HEK293 (cell line): ENCODE results near the gene EGFL8.

Source experiments
- CTCF ChIP-seq: fragments of 450-650 bp; formaldehyde crosslinking; IDR thresholded peaks from 2 replicates; pipeline ENCODE4 v1.5.1; 2016; ENCODE audit warnings: missing biosample characterization, missing genetic modification characterization
- KLF9 ChIP-seq: fragments of 450-650 bp; formaldehyde crosslinking; IDR thresholded peaks from 2 replicates; pipeline ENCODE4 v1.5.1; 2016; ENCODE audit warnings: missing biosample characterization, missing genetic modification characterization, low read depth
- REST ChIP-seq: fragments of 450-650 bp; formaldehyde crosslinking; IDR thresholded peaks from 2 replicates; pipeline ENCODE4 v1.5.1; 2016; ENCODE audit warnings: missing biosample characterization, missing genetic modification characterization
- SP2 ChIP-seq: fragments of 450-650 bp; formaldehyde crosslinking; IDR thresholded peaks from 2 replicates; pipeline ENCODE4 v1.5.1; 2016; ENCODE audit warnings: missing biosample characterization, missing genetic modification characterization
- WT1 ChIP-seq: fragments of 450-650 bp; formaldehyde crosslinking; IDR thresholded peaks from 2 replicates; pipeline ENCODE4 v1.5.1; 2016; ENCODE audit warnings: missing biosample characterization, missing genetic modification characterization
- ZBTB8A ChIP-seq: fragments of 450-650 bp; formaldehyde crosslinking; IDR thresholded peaks from 2 replicates; pipeline ENCODE4 v1.5.1; 2016; ENCODE audit warnings: missing biosample characterization, missing genetic modification characterization
- ZNF138 ChIP-seq: fragments of 450-650 bp; formaldehyde crosslinking; IDR thresholded peaks from 2 replicates; pipeline ENCODE4 v1.5.1; 2016; ENCODE audit warnings: missing biosample characterization, missing genetic modification characterization, borderline replicate concordance
- ZNF157 ChIP-seq: fragments of 450-650 bp; formaldehyde crosslinking; IDR thresholded peaks from 2 replicates; pipeline ENCODE4 v1.5.1; 2016; ENCODE audit warnings: missing biosample characterization, missing genetic modification characterization
- ZNF530 ChIP-seq: fragments of 450-650 bp; formaldehyde crosslinking; IDR thresholded peaks from 2 replicates; pipeline ENCODE4 v1.5.1; 2016; ENCODE audit warnings: low read depth, missing biosample characterization, missing genetic modification characterization
- ZNF560 ChIP-seq: fragments of 450-650 bp; formaldehyde crosslinking; IDR thresholded peaks from 2 replicates; pipeline ENCODE4 v1.5.1; 2017; ENCODE audit warnings: missing biosample characterization, missing genetic modification characterization, borderline replicate concordance
- ZNF776 ChIP-seq: fragments of 450-650 bp; formaldehyde crosslinking; IDR thresholded peaks from 2 replicates; pipeline ENCODE4 v1.5.0; 2017; ENCODE audit warnings: missing biosample characterization, missing genetic modification characterization, borderline replicate concordance
- ZNF791 ChIP-seq: fragments of 450-650 bp; formaldehyde crosslinking; IDR thresholded peaks from 2 replicates; pipeline ENCODE4 v1.5.1; 2016; ENCODE audit warnings: missing biosample characterization, missing genetic modification characterization
- ZSCAN23 ChIP-seq: fragments of 450-650 bp; formaldehyde crosslinking; IDR thresholded peaks from 2 replicates; pipeline ENCODE4 v1.5.1; 2016; ENCODE audit warnings: missing biosample characterization, missing genetic modification characterization

- TF ChIP-seq ZNF560 (tag by site-specific recombination) (no peak), CTCF (tag by site-specific recombination) (no peak), ZNF530 (no peak), ZNF776 (tag by site-specific recombination) (no peak), SP2 (tag by site-specific recombination) (no peak), KLF9 (tag by site-specific recombination) (no peak), ZBTB8A (tag by site-specific recombination) (no peak), WT1 (tag by site-specific recombination) (no peak), ZNF157 (no peak), ZNF138 (tag by site-specific recombination) (no peak), REST (tag by site-specific recombination) (peak; percentile 31; the same call in 1 of the 2 replicates), ZSCAN23 (tag by site-specific recombination) (no peak), ZNF791 (tag by site-specific recombination) (no peak)
These were observed 34.9 kb upstream of the EGFL8 start for GRCh38 chr6:32129297-32130088.
